HG03439 (cell line): ENCODE results near the gene NAA38.
A peak's percentile ranks its signal among the peaks of the same experiment; 100 is the strongest.

ENCODE experiments used
- ATAC-seq: cut with Tn5 transposase; IDR thresholded peaks from one replicate; pipeline ENCODE4 v1.9.1; 2021; ENCODE audit warnings: mild to moderate bottlenecking, moderate library complexity; ENCODE audit not compliant: unreplicated experiment

NAA38 gene

DNA sequence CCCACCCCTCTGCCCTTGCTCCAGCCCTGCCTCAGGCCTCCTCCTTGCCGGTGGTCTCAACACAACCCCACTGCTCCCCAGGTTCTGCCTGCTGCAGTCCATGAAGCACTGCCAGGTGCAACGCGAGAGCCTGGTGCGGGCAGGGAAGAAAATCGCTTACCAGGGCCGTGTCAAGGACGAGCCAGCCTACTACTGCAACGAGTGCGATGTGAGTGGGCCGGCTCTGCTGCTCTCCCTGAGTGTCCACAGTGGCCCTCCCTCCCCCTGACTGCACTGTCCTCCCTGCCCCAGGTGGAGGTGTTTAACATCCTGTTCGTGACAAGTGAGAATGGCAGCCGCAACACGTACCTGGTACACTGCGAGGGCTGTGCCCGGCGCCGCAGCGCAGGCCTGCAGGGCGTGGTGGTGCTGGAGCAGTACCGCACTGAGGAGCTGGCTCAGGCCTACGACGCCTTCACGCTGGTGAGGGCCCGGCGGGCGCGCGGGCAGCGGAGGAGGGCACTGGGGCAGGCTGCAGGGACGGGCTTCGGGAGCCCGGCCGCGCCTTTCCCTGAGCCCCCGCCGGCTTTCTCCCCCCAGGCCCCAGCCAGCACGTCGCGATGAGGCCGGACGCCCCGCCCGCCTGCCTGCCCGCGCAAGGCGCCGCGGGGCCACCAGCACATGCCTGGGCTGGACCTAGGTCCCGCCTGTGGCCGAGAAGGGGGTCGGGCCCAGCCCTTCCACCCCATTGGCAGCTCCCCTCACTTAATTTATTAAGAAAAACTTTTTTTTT, 4.3 kb downstream of the NAA38 start:
- no peak for ATAC-seq

DNA sequence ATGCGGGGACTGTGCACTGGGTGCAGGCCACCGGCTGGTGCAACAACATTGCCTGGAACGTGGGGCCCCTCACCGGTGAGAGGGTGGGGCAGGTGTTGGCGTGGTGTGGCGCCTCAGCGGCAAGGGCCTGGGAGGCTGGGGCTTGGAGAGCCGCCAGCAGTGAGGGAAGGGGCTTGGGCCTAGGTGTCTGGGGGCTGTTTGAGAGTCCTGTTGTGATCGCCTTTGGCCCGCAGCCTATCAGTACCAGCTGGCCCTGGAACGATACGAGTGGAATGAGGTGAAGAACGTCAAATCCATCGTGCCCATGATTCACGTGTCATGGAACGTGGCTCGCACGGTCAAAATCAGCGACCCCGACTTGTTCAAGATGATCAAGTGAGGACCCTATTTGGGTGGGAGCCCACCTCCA, 5.1 kb downstream of the NAA38 start:
- ATAC-seq, result no peak

DNA sequence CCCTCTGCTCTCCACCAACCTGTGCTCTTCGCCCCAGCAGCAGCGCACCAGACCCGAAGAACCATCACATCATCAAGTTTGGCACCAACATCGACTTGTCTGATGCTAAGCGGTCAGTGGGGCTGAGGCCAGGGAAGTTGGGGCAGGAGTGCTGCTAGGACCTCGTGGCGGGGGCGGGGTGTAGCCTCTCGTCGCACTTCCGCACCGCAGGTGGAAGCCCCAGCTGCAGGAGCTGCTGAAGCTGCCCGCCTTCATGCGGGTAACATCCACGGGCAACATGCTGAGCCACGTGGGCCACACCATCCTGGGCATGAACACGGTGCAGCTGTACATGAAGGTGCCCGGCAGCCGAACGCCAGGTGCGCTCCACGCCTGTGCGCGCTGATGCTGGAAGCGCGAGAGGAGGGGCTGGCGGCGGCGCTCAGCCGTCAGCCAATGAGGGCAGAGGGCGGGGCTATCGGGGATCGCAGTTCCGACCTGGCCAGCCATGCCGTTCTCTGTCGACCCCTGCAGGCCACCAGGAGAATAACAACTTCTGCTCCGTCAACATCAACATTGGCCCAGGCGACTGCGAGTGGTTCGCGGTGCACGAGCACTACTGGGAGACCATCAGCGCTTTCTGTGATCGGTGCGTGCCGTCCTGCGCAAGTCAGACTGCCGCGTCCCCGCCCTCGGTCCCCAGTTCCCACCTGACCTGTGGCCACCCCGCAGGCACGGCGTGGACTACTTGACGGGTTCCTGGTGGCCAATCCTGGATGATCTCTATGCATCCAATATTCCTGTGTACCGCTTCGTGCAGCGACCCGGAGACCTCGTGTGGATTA, 5.7 kb downstream of the NAA38 start:
- ATAC-seq, result peak; percentile 67

DNA sequence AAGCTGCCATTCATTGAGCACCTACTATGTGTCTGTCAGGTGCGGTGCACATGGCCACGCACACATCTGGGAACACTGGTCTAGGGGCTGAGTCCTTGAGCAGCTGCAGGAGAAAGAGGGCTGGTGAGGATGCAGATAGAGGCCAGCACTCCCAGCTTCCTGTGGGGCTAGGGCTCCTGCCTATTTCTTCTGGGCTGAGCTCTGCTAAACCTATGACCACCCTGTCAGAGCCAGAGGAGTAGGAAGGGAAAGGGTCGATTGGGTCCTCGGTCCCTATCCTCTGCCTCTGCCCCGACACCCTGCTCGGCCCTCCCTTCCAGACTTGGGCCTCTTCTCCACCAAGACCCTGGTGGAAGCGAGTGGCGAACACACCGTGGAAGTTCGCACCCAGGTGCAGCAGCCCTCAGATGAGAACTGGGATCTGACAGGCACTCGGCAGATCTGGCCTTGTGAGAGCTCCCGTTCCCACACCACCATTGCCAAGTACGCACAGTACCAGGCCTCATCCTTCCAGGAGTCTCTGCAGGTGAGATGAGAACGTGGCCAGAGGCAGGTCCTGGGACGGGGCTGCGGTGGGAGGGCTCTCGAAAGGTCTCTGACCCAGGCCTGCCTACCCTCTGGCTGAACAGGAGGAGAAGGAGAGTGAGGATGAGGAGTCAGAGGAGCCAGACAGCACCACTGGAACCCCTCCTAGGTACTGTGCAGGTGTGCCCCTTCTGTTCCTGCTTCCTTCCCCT, 6.5 kb downstream of the NAA38 start:
- ATAC-seq, result no peak

DNA sequence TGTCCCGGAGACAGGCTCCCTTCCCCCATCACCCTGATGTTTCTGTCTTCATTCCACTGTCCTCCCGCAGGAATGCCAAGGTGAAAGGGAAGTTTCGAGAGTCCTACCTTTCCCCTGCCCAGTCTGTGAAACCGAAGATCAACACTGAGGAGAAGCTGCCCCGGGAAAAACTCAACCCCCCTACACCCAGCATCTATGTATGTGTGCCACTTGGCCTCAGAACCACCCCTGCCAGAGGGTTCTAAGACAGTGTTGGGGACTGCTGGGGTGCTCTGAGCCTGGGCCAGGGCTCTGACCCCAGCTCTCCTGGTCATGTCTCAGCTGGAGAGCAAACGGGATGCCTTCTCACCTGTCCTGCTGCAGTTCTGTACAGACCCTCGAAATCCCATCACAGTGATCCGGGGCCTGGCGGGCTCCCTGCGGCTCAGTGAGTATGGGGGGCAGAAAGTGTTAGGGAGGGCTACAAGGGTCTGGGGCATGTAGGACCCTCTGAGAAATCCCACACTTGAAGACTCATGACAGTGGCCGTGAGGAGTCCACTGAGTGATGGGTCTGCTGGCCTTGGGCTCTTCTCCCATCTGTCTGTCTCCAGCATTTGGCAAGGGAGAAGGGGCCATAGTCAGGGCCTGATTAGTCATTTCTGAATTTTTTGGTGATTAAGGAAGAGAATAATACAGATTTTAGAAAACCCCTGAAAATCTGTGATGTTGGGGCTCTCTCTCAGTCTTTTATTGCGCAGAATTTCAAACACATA, 7.4 kb downstream of the NAA38 start:
- ATAC-seq, result no peak

DNA sequence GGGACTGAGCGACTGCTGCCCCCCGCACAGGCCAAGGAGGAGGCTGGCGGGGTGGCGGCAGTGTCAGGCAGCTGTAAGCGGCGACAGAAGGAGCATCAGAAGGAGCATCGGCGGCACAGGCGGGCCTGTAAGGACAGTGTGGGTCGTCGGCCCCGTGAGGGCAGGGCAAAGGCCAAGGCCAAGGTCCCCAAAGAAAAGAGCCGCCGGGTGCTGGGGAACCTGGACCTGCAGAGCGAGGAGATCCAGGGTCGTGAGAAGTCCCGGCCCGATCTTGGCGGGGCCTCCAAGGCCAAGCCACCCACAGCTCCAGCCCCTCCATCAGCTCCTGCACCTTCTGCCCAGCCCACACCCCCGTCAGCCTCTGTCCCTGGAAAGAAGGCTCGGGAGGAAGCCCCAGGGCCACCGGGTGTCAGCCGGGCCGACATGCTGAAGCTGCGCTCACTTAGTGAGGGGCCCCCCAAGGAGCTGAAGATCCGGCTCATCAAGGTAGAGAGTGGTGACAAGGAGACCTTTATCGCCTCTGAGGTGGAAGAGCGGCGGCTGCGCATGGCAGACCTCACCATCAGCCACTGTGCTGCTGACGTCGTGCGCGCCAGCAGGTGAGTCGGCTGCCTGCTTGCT, 8.1 kb downstream of the NAA38 start:
- ATAC-seq, result no peak

DNA sequence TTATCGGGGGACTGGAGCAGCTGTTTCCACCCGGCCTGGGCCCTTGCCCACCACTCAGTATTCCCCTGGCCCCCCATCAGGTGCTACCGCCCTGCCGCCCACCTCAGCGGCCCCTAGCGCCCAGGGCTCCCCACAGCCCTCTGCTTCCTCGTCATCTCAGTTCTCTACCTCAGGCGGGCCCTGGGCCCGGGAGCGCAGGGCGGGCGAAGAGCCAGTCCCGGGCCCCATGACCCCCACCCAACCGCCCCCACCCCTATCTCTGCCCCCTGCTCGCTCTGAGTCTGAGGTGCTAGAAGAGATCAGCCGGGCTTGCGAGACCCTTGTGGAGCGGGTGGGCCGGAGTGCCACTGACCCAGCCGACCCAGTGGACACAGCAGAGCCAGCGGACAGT, 8.6 kb downstream of the NAA38 start:
- ATAC-seq, result no peak

DNA sequence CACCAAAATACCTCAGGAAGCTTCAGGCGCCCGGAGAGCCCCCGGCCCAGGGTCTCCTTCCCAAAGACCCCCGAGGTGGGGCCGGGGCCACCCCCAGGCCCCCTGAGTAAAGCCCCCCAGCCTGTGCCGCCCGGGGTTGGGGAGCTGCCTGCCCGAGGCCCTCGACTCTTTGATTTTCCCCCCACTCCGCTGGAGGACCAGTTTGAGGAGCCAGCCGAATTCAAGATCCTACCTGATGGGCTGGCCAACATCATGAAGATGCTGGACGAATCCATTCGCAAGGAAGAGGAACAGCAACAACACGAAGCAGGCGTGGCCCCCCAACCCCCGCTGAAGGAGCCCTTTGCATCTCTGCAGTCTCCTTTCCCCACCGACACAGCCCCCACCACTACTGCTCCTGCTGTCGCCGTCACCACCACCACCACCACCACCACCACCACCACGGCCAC, 9.2 kb downstream of the NAA38 start:
- ATAC-seq, result no peak

DNA sequence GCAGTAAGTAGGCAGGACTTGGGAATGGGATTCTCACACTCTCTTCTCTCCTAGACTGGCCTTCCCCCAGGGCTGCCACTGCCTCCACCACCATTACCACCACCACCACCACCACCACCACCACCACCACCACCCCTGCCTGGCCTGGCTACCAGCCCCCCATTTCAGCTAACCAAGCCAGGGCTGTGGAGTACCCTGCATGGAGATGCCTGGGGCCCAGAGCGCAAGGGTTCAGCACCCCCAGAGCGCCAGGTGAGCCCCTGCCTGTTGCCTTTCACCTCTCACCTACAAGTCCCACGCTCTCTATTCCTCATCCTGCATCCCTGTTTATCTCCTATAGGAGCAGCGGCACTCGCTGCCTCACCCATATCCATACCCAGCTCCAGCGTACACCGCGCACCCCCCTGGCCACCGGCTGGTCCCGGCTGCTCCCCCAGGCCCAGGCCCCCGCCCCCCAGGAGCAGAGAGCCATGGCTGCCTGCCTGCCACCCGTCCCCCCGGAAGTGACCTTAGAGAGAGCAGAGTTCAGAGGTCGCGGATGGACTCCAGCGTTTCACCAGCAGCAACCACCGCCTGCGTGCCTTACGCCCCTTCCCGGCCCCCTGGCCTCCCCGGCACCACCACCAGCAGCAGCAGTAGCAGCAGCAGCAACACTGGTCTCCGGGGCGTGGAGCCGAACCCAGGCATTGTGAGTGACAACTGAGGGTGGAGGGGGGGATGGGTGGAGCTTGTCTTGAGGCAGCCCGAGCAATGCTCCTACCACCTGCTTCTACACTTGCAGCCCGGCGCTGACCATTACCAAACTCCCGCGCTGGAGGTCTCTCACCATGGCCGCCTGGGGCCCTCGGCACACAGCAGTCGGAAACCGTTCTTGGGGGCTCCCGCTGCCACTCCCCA, 10.3 kb downstream of the NAA38 start:
- ATAC-seq, result no peak

DNA sequence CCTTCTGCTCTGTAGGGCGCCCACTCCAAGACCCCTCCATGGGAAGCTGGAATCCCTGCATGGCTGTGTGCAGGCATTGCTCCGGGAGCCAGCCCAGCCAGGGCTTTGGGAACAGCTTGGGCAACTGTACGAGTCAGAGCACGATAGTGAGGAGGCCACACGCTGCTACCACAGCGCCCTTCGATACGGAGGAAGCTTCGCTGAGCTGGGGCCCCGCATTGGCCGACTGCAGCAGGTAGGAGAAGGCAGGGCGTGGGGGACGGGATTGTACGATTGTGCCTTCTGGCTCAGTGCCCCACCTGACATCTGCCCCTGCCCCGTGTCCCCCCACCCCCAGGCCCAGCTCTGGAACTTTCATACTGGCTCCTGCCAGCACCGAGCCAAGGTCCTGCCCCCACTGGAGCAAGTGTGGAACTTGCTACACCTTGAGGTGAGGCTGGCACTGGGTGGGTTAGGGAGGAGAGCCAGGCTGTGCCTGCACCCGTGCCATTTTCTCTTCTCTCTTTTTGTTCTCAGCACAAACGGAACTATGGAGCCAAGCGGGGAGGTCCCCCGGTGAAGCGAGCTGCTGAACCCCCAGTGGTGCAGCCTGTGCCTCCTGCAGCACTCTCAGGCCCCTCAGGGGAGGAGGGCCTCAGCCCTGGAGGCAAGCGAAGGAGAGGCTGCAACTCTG, 11.2 kb downstream of the NAA38 start:
- no peak for ATAC-seq

DNA sequence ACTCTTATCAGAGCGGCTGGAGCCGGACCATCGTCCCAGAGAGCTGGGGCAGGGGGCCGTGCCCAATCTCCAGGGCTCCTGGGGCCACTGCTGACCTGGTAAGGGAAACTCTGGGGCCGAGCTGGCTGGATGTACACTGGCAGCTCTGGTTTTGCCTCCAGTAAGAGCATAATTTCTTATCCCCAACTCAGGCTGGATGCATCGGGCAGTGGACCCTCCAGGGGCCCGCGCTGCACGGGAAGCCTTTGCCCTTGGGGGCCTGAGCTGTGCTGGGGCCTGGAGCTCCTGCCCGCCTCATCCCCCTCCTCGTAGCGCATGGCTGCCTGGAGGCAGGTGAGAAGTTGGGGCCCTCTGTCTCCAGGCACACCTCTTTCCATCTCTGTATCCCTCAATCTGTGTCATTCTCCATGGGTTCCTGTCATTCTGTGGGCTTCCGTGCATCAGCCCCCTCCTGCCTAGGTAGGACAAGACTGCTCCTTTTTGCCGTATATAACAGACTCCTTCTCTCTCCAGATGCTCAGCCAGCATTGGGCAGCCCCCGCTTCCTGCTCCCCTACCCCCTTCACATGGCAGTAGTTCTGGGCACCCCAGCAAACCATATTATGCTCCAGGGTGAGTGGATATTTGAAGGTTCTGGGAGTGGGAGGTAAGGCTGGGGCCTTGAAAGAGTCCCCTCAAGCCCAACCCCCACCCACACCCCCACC, 11.8 kb downstream of the NAA38 start:
- ATAC-seq, result no peak

DNA sequence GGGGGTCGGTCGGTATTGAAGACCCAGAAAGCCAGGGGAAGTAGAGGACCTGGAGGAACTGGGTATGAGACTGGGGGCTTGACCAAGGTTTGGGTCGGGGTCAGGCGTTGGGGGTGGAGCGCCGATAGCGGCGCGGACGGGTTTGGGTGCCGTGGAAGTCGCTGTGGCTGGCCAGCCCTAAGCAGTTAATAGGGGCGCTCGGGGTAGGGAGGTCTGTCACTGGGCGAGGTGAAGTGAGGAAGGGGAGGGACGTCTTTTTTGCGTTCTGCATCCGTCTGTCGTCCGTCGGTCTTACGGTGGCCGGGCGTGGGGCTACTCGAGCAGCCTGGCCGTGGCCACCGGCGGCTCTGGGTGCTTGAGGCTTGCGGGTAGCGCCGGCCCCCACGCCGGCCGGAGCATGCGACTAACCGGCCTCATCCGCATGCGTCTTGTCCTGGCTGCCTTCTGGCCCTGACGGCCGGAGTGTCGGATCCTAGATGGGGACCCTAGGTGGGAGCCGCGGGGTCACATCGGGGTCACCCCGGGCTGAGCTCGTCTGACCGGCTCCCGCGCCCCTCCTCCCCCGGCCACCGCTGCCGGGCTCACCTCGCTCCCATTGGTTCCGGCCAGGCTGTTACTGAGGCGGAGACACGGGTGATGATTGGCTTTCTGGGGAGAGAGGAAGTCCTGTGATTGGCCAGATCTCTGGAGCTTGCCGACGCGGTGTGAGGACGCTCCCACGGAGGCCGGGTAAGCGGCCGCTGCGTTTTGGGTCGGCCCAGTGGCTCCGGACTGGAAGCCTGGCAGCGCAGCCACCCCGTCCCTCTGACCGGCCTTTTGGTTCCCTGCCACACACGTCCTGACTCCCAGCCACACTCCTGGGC, 12.8 kb downstream of the NAA38 start:
- ATAC-seq, result peak; percentile 44

DNA sequence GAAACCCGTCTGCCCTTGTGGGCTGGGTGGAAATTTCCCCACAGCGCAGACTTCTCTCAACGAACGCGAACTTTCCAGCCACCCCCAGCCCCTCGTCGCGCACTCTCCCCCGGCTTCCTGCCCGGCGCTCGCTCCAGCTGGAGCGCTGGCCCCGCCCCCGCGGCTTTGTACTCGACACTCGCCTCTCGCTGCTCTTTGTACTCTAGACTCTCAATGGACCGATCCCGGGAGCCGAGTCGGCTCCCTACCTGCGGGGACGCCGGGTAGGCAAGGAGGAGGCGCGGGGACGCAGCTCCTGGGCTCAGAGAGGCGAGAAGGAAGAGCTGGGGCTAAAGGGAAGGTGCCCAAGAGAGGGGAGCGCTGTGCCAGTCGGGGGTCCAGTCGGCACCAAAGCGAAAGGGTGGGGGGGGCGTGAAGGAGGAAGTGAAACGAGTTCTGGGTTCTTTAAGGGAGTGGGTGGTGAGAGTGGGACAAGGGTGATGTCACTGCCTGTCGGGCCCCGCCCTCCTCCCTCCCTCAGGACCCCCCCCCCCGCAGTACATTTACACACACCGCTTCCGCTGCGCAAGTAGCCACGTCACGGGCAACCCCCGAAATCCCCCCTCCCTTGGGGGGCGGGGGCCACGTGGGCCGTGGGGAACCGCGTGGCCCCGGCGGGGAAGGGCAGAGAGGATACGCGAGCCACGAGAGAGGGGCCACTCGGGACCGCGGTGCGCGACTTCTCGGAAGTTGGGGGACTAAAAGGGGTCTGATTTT, 13.6 kb downstream of the NAA38 start:
- peak; percentile 26 for ATAC-seq

DNA sequence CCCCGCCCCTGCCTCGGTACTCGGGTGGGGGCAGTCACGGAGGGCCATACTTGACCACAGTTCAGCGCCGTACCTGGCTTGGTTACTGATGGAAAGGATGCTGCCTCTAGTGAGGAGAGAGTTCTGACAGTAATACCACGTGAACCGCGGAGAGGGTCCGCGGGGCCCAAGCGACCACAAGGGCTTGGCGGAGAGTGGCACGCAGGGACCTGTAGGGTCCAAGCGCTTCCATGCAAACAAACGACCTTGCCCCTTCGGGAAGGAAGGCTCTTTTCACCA, 14.2 kb downstream of the NAA38 start:
- no peak for ATAC-seq

DNA sequence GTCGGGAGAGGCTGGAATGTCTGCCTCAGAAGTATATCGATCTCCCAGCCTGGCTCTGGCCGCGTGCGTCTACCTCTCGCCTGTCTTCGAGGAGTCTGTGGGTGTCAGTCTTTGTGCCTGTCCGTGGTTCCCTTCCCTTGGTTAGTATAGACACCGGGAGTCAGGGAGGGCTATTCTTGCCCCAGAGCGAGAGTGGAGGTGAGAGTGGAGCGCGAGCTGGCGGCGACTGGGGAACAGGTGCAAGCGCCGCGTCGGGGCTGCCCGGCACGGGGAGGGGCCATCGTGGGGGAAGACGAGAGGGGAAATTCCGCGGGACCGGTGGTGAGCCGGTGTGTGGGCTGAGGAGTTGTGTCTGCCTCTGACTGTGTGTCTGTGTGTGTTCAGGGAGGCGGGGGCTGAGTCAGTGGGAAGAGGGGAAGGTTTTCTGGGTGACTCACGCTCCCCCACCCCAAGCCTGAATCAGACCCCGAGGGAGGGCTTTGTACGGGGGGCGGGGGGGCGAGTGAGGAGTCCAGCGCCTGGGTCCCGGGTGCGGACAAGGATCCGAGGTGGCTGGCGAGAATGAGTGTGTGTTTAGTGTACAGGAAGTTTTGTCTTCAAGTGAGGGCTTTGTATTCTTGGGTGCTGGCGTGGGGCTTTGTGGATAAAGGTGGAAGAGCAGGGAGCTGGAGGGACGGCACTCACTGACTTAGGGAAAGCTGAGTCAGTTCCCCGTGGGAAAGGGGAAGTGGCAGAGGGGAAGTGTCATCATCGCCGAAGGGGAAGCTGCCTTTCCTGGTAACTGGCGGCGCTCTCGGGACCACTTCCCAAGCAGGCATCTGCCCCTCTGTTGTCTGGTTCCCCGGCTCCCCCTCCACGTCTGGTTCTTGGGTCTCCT, 14.7 kb downstream of the NAA38 start:
- peak; percentile 16 for ATAC-seq

DNA sequence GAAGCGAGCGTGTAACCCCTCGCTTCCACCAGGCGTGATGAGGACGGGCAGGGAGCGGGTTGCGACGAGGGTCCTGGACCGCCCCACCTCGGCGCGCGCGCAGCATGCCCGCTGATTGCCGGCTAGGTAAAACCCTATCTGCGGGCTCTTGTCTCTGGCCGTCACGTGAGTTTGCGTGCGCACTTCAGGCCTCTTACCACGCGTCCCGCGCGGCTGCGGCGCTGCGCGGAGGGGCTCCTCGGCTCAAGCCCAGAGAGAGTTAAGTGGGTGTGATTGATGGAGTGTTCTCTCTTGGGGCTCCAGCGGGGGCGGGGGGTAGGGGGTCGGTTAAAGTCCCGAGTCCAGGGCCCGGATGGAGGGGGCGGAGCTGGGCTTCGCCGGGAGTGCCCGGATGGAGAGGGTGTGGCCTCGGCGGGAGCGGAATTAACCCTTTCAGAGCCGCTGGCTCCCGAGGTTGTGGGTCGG, 15.4 kb downstream of the NAA38 start:
- ATAC-seq, result peak; percentile 28
